HG03354 (cell line): ENCODE measurements around the gene SMARCA4.
"Not testable (repeated sequence)": the region's sequence is repeated elsewhere in the genome, so short reads cannot be mapped to it uniquely, and the experiment has no call there.

Experiments used
- ATAC-seq: cut with Tn5 transposase; IDR thresholded peaks from one replicate; pipeline ENCODE4 v1.9.1; 2021; ENCODE audit warnings: mild to moderate bottlenecking; ENCODE audit not compliant: unreplicated experiment, poor library complexity, severe bottlenecking

Gene SMARCA4

DNA sequence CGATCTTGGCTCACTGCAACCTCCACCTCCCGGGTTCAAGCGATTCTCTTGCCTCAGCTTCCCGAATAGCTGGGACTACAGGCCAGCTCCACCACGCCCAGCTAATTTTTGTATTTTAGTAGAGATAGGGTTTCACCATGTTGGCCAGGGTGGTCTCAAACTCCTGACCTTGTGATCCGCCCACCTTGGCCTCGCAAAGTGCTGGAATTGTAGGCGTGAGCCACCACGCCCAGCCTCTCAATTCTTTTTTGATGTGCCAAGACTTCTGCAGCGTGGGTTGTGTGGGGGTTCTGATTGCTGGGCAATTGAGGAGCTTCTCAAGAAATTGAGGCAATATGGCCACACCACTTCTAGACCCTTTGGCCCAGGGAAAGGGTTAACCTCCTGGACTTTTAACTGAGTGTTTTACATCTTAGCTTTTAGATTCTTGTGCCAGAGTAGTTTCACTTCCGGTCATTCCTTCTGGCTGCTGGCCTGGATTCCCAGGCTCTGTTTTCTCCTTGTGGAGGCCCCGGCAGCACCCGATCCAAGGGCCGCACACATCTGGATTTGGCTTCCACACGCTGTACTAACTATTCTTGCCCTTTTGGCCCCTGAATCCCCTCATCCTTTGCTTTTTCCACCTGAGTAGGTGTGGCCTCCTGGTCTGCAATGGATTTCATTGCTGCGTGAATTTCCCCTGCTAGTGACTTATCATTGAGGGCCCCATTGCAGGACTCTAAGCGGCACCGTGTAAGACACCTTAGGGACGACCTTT, 14.7 kb downstream of the SMARCA4 start:
- no peak for ATAC-seq

DNA sequence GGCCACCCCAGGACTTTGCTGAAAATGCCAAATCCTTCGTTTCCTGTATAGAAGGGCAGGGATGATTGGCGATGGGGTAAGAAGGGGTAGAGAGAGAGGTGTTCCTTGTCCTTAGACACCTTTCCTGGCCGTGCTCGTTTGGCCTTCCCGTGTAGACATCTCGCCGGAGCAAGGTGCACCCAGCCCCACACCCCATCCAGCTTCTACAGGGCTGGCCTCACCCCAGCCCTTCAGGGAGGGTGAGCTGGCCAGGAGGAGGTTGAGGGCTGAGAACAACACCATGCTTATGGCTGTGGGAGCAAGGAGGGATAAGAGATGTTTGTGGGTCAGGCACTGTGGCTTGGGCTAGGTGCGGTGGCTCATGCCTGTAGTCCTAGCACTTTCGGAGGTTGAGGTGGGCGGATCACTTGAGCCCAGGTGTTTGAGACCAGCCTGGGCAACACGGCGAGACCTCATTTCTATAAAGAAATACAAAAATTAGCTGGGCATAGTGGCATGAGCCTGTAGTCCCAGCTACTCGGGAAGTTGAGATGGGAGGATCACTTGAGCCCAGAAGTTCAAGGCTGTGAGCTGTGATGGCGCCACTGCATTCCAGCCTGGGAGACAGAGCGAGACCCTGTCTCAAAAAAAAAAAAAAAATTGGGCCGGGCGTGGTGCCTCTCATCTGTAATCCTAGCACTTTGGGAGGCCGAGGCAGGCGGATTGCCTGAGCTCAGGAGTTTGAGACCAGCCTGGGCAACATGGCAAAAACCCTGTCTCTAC, 15.5 kb downstream of the SMARCA4 start:
- no peak for ATAC-seq

- ATAC-seq, result no peak
These were observed 16.9 kb downstream of the SMARCA4 start for GRCh38 chr19:10977742-10978092.

DNA sequence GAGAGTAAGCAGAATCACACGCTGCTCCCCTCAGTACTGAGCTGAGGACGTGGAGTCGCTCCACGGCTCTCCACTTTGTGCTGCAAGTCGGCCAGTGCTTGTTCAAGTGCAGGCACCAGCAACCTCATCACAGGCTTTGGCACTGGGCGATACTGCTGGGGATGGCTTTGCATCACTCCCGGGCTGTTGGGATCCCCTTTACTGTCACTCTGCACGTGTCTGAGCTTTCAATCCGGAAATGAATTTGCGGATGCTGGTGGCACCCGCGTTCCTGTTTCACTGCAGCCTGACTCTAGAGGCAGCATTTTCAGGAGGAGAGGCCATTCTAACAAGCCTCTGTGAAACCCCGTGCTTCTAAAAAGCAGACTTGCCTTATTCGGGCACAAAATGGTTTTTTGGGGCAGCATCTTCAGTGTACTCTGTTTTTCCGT, 19.1 kb downstream of the SMARCA4 start:
- ATAC-seq, result no peak

- no peak for ATAC-seq
These were observed 20.5 kb downstream of the SMARCA4 start for GRCh38 chr19:10981252-10981895.

- ATAC-seq, result no peak
These were observed 22.2 kb downstream of the SMARCA4 start for GRCh38 chr19:10983026-10983425.

DNA sequence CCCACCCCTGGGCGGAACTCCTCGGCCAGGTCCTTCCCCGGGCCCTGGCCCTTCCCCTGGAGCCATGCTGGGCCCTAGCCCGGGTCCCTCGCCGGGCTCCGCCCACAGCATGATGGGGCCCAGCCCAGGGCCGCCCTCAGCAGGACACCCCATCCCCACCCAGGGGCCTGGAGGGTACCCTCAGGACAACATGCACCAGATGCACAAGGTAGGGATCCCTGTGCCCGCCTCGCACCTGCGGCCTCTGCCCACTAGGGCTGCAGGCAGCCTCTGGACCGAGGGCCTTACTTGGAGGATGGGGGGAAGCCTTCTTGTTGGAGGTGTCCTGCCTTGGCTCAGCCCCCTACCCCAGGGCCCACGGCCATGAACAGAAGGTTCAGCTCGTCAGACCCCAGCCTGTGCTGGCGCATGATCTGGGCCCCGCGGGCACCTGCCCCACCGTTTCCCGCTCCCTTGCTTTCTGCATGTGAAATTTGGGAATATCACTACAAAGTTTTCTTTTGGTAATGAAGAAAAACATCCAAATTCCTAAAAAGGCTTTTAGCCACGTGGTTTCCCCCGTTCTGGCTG, 23.4 kb downstream of the SMARCA4 start:
- no peak for ATAC-seq

GRCh38 chr19:10985502-10985901, 24.7 kb downstream of the SMARCA4 start:
- ATAC-seq, result no peak

- no peak for ATAC-seq
These were observed 25.7 kb downstream of the SMARCA4 start for GRCh38 chr19:10986301-10987127.

DNA sequence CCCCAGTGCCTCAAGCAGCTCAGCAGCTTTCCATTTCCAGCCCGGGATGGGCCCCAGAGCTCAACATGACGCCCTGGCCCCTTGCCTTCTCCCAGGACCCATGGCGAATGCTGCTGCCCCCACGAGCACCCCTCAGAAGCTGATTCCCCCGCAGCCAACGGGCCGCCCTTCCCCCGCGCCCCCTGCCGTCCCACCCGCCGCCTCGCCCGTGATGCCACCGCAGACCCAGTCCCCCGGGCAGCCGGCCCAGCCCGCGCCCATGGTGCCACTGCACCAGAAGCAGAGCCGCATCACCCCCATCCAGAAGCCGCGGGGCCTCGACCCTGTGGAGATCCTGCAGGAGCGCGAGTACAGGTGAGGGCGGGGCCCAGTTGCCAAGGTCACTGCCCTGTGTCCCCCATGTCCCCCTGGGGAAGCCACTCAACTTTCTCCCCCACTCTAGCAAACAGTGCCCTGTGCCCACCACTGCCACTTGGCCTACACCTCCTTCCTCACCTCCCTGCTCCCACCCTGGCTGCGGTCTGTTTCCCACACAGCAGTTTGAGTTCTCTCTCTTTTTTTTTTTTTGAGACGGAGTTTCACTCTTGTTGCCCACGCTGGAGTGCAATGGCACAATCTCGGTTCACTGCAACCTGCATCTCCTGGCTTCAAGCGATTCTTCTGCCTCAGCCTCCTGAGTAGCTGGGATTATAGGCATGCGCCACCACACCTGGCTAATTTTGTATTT, 26.9 kb downstream of the SMARCA4 start:
- ATAC-seq, result no peak

- ATAC-seq, result no peak
These were observed 27.6 kb downstream of the SMARCA4 start for GRCh38 chr19:10988380-10988779.

- no peak for ATAC-seq
These were observed 28.1 kb downstream of the SMARCA4 start for GRCh38 chr19:10988921-10989320.

GRCh38 chr19:10991076-10991475, 30.2 kb downstream of the SMARCA4 start:
- no peak for ATAC-seq

GRCh38 chr19:10991521-10992081, 30.8 kb downstream of the SMARCA4 start:
- ATAC-seq, result no peak

DNA sequence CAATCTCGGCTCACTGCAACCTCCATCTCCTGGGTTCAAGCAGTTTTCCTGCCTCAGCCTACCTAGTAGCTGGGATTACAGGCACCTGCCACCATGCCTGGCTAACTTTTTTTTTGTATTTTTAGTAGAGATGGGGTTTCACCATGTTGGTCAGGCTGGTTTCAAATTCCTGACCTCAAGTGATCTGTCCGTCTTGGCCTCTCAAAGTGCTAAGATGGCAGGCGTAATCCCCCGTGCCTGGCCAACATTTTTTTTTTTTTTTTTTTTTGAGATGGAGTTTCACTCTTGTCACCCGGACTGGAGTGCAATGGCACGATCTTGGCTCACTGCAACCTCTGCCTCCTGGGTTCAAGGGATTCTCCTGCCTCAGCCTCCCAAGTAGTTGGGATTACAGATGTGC, 31.3 kb downstream of the SMARCA4 start:
- not testable (repeated sequence) for ATAC-seq

GRCh38 chr19:10995926-10996600, 35.2 kb downstream of the SMARCA4 start:
- no peak for ATAC-seq

DNA sequence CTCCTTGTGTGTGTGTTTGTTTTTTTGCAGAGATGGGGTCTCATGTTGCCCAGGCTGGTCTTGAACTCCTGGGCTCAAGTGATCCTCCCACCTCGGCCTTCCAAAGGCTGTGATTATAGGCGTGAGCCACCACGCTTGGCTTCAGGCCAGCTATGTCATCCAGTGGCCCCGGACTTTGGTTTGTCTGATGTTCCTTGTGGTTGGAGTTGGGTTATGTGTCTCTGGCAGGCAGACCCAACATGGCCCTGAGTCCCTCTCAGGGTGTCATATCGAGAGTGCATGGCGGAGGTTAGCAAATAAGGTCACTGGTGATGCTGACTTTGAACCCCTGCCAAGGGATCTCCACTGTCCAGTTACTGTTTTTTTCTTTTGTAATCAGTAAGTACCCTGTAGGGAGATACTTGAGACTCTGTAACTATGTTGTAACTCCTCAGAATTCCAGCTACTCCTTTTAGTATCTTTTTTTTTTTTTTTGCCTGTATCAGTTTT, 37.3 kb downstream of the SMARCA4 start:
- no peak for ATAC-seq

- ATAC-seq, result no peak
These were observed 37.8 kb downstream of the SMARCA4 start for GRCh38 chr19:10998666-10999065.
